ENCODE measurements around the gene RHBDF2. TPM values are rescaled to one million over a fixed set of nuclear protein-coding genes. Genes with fewer than 3 reads are reported as not detected.
"Not testable (repeated sequence)": the region's sequence is repeated elsewhere in the genome, so short reads cannot be mapped to it uniquely, and the experiment has no call there.

Gene RHBDF2
- total RNA-seq, 2 donors from 2014 or later = 16.0 to 18.9 TPM

DNA sequence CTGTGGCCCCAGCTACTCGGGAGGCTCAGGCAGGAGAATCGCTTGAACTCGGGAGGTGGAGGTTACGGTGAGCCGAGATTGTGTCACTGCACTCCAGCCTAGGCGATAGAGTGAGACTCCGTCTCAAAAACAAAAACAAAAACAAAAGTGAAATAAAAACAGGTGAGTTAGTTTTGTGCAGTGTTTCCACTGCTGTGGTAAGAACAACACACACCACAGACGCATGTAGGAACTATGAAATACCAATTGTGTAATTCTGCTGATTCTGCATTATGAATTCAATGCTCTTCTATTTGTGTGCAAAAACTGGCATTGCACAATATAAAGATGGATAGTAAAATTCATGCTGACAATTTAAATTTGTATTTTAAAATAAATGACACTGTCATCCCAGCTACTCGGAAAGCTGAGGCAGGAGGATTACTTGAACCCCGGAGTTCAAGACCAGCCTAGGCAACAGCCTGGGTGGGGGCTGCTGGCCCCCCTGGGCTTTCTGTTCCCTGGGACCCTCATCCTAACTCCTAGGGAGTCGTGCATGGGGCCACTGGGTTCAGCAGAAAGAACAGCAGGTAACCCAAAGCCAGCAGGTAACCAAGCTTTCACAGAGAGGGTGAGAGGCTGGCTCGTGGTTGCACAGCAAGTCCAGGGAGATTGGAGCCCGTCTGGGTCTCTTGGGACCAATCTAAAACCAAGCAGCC, 10.6 kb upstream of the RHBDF2 start:
- DNase-seq (no peak), ATAC-seq (no peak)
- intact Hi-C loops (cut with DNase I) = no loop called here

DNA sequence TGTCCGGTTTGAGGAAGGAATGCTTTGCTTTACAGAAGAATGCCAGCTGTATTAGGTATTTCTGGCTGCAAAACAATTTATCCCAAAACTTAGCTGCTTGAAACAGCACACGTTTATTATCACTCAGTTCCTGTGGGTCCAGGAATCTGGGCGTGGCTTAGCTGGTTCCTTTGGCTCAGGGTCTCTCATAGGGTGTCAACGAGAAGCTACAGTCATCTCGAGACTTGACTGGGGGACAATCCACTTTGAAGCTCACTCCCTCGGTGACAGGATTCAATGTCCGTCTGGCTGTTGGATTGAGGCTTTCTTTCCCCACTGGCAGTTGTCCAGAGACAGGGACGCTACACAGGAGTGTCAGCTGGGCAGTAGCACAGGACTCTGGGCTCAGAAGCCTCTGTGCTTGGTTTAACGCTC, 9.6 kb upstream of the RHBDF2 start:
- ATAC-seq (no peak), DNase-seq (no peak)
- intact Hi-C loops (cut with DNase I) = no loop called here

GRCh38 chr17:76508472-76509063, 7.3 kb upstream of the RHBDF2 start:
- intact Hi-C loops (cut with DNase I); ATAC-seq; DNase-seq: not testable (repeated sequence)

GRCh38 chr17:76506408-76507345, 5.5 kb upstream of the RHBDF2 start:
- DNase-seq (peak; percentile 83), ATAC-seq (peak; percentile 70 to 75)
- intact Hi-C loops (cut with DNase I) = loop anchor here (1.0 to 2.0 kb wide), 2 partner anchors 40 to 98 kb away; no protein-coding TSS in a partner anchor

GRCh38 chr17:76504117-76504516, 2.9 kb upstream of the RHBDF2 start:
- DNase-seq (no peak), ATAC-seq (no peak)
- intact Hi-C loops (cut with DNase I) = no loop called here

GRCh38 chr17:76502341-76503211, 1.4 kb upstream of the RHBDF2 start:
- DNase-seq (no peak), ATAC-seq (no peak)
- intact Hi-C loops (cut with DNase I) = no loop called here

DNA sequence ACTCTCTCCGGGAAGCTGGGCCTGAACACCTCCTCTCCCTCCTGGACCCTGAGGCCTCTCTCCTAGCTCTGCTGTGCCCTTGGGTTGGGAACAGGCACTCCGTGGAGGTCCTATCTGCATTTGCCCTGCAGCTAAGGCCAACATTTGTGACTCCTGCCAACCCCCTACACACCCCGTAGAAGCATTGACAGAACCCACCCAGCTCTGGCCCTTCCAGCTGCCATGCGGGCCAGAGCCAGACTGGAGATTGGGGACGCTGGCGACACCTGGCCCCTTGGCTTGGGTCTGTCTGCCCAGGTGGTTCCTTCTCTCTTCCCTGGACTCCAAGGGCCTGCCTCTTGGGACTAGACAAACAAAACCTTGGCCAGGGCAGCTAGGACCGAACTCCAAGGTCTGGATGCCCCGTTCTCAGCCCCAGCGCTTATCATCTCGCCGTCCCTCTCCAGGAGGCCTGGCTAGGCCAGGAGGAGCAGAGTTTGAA, 644 bp upstream of the RHBDF2 start:
- DNase-seq (no peak), ATAC-seq (no peak)
- intact Hi-C loops (cut with DNase I) = no loop called here

DNA sequence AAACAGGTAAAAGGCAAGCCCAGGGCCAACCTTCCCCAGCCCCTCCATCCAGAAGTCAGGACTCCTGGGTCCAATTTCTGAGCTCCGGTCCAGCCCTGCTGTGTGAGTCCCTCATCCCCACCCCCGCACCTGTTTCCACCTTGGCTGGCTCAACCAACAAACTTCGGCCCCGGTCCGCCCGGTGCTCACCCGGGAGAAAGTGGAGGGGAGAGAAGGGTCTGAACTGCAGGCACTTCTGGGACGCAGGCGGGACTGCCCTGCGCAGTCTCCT, 541 bp downstream of the RHBDF2 start:
- DNase-seq = no peak
- ATAC-seq = no peak
- intact Hi-C loops (cut with DNase I) = no loop called here

DNA sequence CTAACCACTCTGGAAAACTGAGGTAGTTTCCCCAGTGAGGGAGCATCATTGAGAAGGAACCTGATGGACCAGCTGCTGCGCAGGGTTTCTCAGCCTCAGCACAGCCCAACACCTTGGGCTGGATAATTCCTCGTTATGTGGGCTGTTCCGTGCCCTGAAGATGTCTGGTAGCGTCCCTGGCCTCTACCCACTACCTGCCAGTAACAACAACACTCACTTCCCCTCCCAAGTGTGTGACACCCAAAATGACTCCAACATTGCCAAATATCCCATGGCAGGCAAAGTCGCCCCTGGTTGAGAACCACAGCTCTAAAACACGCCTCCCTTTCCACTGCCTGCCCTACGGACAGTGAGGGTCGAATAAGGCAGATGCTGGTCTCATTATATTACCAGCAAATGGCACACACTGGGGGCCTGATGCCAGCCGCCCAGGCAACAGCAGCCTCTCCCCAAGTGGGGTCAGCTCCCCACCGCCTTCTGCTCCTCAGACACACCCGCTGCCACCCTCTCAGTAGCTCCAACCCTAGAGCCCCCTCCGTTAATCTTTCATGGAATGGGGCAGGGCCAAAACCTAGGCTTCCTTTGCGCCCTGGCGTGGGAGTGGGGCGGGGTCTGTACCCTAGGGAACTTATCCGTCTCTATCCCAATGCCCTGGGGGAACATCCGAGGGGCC, 1.0 kb downstream of the RHBDF2 start:
- intact Hi-C loops (cut with DNase I) = no loop called here
- DNase-seq (no peak), ATAC-seq (no peak)

GRCh38 chr17:76499267-76499667, 2.0 kb downstream of the RHBDF2 start:
- ATAC-seq = no peak
- intact Hi-C loops (cut with DNase I) = no loop called here

DNA sequence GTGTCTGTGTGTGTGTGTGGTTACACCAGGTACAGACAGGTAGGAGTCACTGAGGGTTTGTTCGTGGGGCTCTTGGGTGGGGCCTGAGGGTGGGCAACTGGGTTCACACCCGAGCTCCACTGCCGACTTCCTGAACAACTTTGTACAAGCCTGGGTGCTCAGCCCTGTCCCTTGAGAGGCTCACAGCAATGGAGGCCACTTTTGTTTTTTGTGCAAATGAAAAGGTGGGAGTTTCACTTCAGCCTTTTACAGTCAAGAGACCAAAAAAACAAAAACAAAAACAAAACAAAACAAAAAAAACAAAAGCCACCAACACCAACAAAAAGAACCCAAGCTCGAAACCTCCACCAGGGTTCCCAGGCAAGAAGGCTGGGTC, 2.4 kb downstream of the RHBDF2 start:
- DNase-seq (no peak), ATAC-seq (no peak)
- intact Hi-C loops (cut with DNase I) = no loop called here

More at GRCh38 chr17:76499267-76499667, 2.0 kb downstream of the RHBDF2 start:
- no peak for DNase-seq

DNA sequence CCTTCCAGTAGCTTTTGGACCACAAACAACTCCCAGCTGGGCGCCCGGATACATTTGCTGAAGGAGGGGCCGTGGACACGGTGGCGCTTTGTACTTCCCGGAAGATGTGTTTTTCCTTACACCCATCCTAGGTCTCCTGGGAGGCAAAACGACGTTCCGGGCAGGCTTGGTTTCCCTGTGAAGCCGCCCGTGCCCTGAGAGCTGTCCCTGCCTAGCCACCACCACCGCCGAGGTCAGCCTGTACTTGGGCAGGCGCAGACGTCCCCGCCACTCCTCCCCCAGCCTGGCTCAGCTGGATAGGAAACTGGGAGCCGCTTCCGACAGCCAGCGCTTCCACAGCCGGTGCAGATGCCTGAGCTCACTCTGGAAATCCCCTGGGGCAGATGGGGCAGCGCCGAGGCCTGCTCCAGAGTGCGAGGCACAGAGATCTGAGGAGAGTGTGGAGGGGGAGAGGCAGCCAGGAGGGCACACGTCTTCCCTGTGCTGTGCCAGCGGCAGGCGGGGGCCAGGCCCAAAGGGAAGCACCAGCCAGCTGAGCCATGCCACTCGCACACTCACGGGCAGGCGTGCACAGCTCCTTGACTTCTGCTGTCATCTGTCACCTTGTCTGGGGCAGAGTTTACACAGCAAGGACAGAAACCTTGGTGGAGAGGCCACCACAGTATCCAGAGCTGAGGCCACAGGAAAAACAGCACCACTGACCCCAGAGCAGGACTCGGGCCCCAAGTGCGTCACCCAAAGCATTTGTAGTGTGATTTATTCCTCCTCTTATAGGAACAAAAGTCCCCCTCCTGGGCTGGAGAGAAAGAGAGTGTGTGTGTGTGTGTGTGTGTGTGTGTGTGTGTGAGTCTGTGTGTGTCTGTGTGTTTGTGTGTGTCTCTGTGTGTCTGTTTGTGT, 3.0 kb downstream of the RHBDF2 start:
- intact Hi-C loops (cut with DNase I) = no loop called here

GRCh38 chr17:76497699-76497978, 3.6 kb downstream of the RHBDF2 start:
- ATAC-seq (no peak), DNase-seq (no peak)
- intact Hi-C loops (cut with DNase I) = no loop called here

More for the DNA sequence above, 3.0 kb downstream of the RHBDF2 start:
- DNase-seq (peak; percentile 87), ATAC-seq (peak; percentile 67 to 68)

- ATAC-seq (no peak), DNase-seq (no peak)
- intact Hi-C loops (cut with DNase I) = no loop called here
Observed at GRCh38 chr17:76496464-76496863, 4.8 kb downstream of the RHBDF2 start.

DNA sequence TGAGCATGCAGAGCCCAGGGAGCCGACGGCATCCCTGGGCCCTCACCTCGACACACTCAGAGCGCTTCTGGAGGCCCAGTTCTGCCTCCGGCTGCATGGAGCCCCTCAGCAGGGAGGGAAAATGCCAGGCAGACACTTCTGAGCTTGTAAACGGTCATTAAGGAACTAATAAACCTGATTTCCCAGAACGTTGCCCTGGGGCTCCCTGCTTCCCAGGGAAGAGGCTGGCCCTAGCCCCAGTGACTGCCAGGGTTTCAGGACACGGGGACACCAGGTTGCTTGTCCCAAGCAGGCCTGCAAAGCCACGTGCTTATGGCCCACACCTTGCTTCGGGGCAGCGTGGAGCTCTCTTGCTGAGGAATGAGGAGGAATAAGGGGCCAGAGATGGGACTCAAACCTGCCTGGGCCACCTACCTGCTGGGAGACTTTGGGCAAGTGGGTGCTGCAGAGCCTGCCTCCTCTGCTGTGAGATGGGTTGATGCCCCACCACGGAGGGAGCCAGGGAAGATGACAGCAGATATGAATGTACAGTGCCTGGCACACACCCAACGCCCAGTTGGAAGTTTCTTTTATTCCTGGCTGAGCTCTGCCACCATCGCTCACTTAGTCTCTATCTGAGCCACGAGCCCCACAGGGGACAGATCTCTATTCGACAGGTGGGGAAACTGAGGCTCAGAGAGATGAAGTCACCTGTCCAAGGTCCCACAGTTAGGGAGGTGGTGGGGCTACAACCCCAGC, 5.4 kb downstream of the RHBDF2 start:
- intact Hi-C loops (cut with DNase I) = no loop called here
- DNase-seq (no peak), ATAC-seq (no peak)

DNA sequence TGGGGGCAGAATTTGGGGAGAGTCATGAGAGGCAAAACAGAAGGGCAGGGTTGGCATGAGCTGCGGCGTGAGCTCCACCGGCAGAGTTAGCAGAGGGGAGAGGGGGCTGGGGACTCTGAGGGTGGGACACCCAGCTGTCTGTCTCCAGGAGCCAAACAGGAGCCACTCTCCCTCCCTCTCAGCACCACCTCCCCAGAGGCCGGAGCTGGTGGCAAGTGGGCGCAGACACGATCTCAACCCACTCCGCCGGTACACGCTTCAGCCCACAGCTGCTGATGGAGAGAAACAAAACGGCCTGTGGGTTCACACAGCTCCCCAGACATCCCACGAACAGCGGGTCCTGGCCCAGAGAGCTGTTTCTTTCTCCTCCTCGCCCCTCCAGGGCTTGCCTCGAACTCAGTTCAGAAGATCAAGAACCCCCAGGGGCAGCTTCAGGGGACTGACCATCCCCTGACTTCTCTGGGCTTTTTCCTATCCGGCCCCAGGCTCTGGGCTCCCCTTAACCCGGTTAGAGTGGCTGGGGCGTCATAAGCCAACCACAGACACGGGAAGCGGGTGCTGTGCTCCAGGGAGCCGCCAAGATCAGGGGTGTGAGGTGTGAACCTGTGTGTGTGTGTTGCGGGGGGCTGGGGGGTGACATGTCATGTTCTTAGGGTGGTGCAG, 7.6 kb downstream of the RHBDF2 start:
- ATAC-seq = no peak
- intact Hi-C loops (cut with DNase I) = no loop called here

More for the DNA sequence above, 7.6 kb downstream of the RHBDF2 start:
- no peak for DNase-seq
